Transverse colon (tissue), 3 donors: ENCODE results near the gene ABHD5.

Source experiments
- CTCF ChIP-seq, 5 experiments: fragments of 200-600 bp in 3 of 5; fragments of 450-650 bp in 2 of 5; sonication (generic) in 3 of 5; IDR thresholded peaks; 1 replicate in 2 of 5; 2 replicates in 3 of 5; pipeline ENCODE4 v1.5.1; 2016 to 2017; ENCODE audit warnings: antibody characterized with exemption in 5 of 5, inconsistent platforms in 3 of 5, mild to moderate bottlenecking in 2 of 5, moderate library complexity in 1 of 5
- POLR2A ChIP-seq: fragments of 450-650 bp; IDR thresholded peaks from one replicate; pipeline ENCODE4 v1.6.1; 2016; ENCODE audit warnings: antibody characterized with exemption, mild to moderate bottlenecking, moderate library complexity

GRCh38 chr3:43706342-43706741, 15.6 kb downstream of the ABHD5 start:
- TF ChIP-seq CTCF (IDR thresholded peaks at IDR 0.05) (no peak), POLR2A (no peak)
